Left lung (tissue), 10 donors: Measurements from ENCODE around the gene QSOX2. TPM values are rescaled to one million over a fixed set of nuclear protein-coding genes. Genes with fewer than 3 reads are reported as not detected.
A peak's percentile ranks its signal among the peaks of the same experiment; 100 is the strongest.

Experiments used
- ATAC-seq: fragments of 200-7000 bp; cut with Tn5 transposase; one replicate; pipeline ENCODE4 v1.9.1; 2020; ENCODE audit warnings: moderate library complexity
- DNase-seq, 4 donors: peaks; one replicate each; pipeline ENCODE4 v3.0.0-alpha.2; 2013 to 2020
- H3K27ac ChIP-seq, 2 donors: fragments of 200-600 bp; sonication (generic) in 1 of 2; one replicate each; pipeline versions ENCODE4 v1.5.0 to v1.8.0; 2020 to 2021
- H3K27me3 ChIP-seq, 2 donors: fragments of 200-600 bp; sonication (generic) in 1 of 2; one replicate each; pipeline versions ENCODE4 v1.5.0 to v1.8.0; 2020 to 2021
- H3K36me3 ChIP-seq, 2 donors: fragments of 200-600 bp; sonication (generic) in 1 of 2; one replicate each; pipeline versions ENCODE4 v1.5.0 to v1.8.0; 2020 to 2021
- H3K4me1 ChIP-seq, 2 donors: fragments of 200-600 bp; one replicate each; pipeline ENCODE4 v1.8.0; 2021
- H3K4me3 ChIP-seq, 2 donors: fragments of 200-600 bp; sonication (generic) in 1 of 2; one replicate each; pipeline versions ENCODE4 v1.5.0 to v1.8.0; 2020 to 2021; ENCODE audit warnings: mild to moderate bottlenecking in 1 of 2
- H3K9me3 ChIP-seq, 2 donors: fragments of 200-600 bp; sonication (generic) in 1 of 2; one replicate each; pipeline versions ENCODE4 v1.5.0 to v1.8.0; 2020 to 2021
- CTCF ChIP-seq, 2 donors: fragments of 200-600 bp; sonication (generic) in 1 of 2; IDR thresholded peaks; one replicate each; pipeline versions ENCODE4 v1.5.0 to v1.8.0; 2021; ENCODE audit warnings: antibody characterized with exemption in 2 of 2
- intact Hi-C, 2 donors: fragments of 100-400 bp; cut with DNase I; formaldehyde crosslinking; loops; one replicate each; pipeline versions ENCODE4 v1.11.2 to v1.14.2; 2022
- polyA plus RNA-seq, 6 donors: library from polyadenylated mRNA; unstranded; fragments of 120-200 nt; gene quantifications; one replicate each; pipeline ENCODE4 v1.2.1, GENCODE V29; 2013; ENCODE audit not compliant: insufficient read length in 6 of 6
- total RNA-seq, 2 donors: library from RNA; stranded (reverse); fragmentation: NEBNext Ultra II Directional; extraction: Animal tissue kit (Norgen Biotek cat#: 25700); gene quantifications; one replicate each; pipeline ENCODE4 v1.2.1, GENCODE V29; 2021
- donor health status: DM: no; HTN: yes; CAD: no.
- donor health status: DM: no; HTN: no; CAD: no.

QSOX2 gene
- total and polyA plus RNA-seq, 8 donors: 9.5 to 15.4 (median 12.0) TPM

DNA sequence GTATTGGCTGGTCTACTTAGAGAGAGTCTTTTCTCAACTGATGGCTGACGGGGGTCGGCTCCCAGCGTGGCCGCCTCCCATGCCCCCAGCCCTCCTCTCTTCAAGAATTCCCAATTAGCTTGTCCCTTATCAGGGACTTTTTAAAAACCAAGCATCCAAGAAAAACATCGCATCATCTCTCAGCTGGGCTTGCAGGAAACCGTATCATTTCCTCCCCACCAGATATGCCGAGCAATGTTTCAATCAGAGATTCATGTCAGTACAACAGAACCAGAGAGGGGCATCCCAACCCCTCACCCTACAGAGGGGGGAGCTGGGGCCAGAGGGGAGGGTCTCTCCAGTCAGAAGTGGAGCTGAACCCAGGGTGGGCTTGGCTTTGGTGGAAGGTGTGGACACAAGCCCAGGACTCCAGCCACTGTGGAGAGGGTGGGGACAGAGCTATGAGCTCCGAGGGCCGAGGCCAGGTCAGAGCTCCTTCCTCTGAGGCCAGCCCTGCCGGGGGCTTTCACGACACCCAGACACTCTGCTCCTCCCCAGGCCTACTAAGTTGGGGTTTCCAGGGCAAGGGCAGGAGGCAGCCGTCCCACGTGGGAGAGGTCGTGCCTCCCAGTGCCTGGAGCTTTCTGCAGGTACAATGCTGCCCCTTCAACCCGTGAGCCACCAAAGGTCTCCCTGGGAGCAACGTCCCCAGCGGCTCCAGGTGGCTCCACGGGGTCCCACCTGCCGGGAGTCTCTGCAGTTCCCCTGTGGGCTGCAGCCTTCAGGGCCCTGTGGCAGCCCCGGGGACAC, 87.9 kb downstream of the QSOX2 start:
- intact Hi-C loops: no loop called here
- Histone ChIP-seq H3K9me3 (no peaks in the 10 kb centered on the region), H3K4me3 (no peak overlapping the region), H3K36me3 (no peaks in the 10 kb centered on the region), H3K27me3 (peaks cover 9 to 71% of the 10 kb centered on the region in 2 donors), H3K4me1 (no peaks in the 10 kb centered on the region), H3K27ac (no peak overlapping the region)
- ATAC-seq (no peak), DNase-seq (peak in 1 of 4 donors; percentile 64)
- no peak for TF ChIP-seq CTCF (IDR thresholded peaks at IDR 0.05)

Other genes with a start within 250 kb of the QSOX2 start
- gene NACC2, start 150.5 kb downstream of the QSOX2 start, total RNA-seq: 10 to 100 TPM; 25.2 to 29.5 TPM
- gene NACC2, start 150.5 kb downstream of the QSOX2 start, polyA plus RNA-seq: 1 to 10 TPM; 3.6 to 7.4 (median 5.3) TPM
- 10 to 100 TPM; 30.4 to 42.1 TPM for gene TMEM250, start 126.9 kb downstream of the QSOX2 start, total RNA-seq
- 10 to 100 TPM; 10.7 to 19.0 (median 16.0) TPM for gene TMEM250, start 126.9 kb downstream of the QSOX2 start, polyA plus RNA-seq
- gene LHX3, start 40.7 kb downstream of the QSOX2 start, total RNA-seq: not detected
- not detected for gene LHX3, start 40.7 kb downstream of the QSOX2 start, polyA plus RNA-seq
- 1 to 10 TPM in 1 of 2 donors, under 1 TPM in 1; 0.47 to 2.6 TPM for gene CCDC187, start 58.3 kb upstream of the QSOX2 start, total RNA-seq
- gene CCDC187, start 58.3 kb upstream of the QSOX2 start, polyA plus RNA-seq: 1 to 10 TPM; 1.1 to 3.0 (median 1.9) TPM
- gene GPSM1, start 81.7 kb upstream of the QSOX2 start, total RNA-seq: 10 to 100 TPM; 21.7 to 22.4 TPM
- 10 to 100 TPM; 41.9 to 84.3 (median 55.0) TPM for gene GPSM1, start 81.7 kb upstream of the QSOX2 start, polyA plus RNA-seq
- 10 to 100 TPM; 12.0 to 17.5 TPM for gene DNLZ, start 117.9 kb upstream of the QSOX2 start, total RNA-seq
- 10 to 100 TPM in 2 of 6 donors, 1 to 10 TPM in 4; 4.2 to 18.8 (median 6.2) TPM for gene DNLZ, start 117.9 kb upstream of the QSOX2 start, polyA plus RNA-seq
- gene CARD9, start 127.9 kb upstream of the QSOX2 start, total RNA-seq: 10 to 100 TPM in 1 of 2 donors, 1 to 10 TPM in 1; 6.6 to 11.1 TPM
- gene CARD9, start 127.9 kb upstream of the QSOX2 start, polyA plus RNA-seq: 1 to 10 TPM in 5 of 6 donors, under 1 TPM in 1; 0.66 to 1.7 (median 1.3) TPM
- 1 to 10 TPM; 5.8 to 7.6 TPM for gene SNAPC4, start 154.4 kb upstream of the QSOX2 start, total RNA-seq
- gene SNAPC4, start 154.4 kb upstream of the QSOX2 start, polyA plus RNA-seq: 10 to 100 TPM; 10.6 to 14.2 (median 12.0) TPM
- 10 to 100 TPM; 37.8 to 62.5 TPM for gene ENTR1, start 164.8 kb upstream of the QSOX2 start, total RNA-seq
- 10 to 100 TPM; 40.6 to 64.5 (median 51.8) TPM for gene ENTR1, start 164.8 kb upstream of the QSOX2 start, polyA plus RNA-seq
- 10 to 100 TPM; 44.9 to 52.5 TPM for gene PMPCA, start 164.8 kb upstream of the QSOX2 start, total RNA-seq
- 10 to 100 TPM; 44.7 to 59.5 (median 54.0) TPM for gene PMPCA, start 164.8 kb upstream of the QSOX2 start, polyA plus RNA-seq
- gene INPP5E, start 194.0 kb upstream of the QSOX2 start, total RNA-seq: 10 to 100 TPM; 12.0 TPM
- gene INPP5E, start 194.0 kb upstream of the QSOX2 start, polyA plus RNA-seq: 10 to 100 TPM; 11.4 to 19.8 (median 14.3) TPM
- 10 to 100 TPM; 77.8 to 79.5 TPM for gene SEC16A, start 237.2 kb upstream of the QSOX2 start, total RNA-seq
- 10 to 100 TPM; 51.2 to 69.4 (median 56.5) TPM for gene SEC16A, start 237.2 kb upstream of the QSOX2 start, polyA plus RNA-seq